NCI-H2196 treated with DMSO at 0.1 percent for 48 hours (cell line): Measurements from ENCODE around the gene UNC5C.

ENCODE experiments used
- DNase-seq: peaks from one replicate; lab custom pipeline; 2025; ENCODE audit not compliant: unreplicated experiment; lab: John Stamatoyannopoulos, UW

The UNC5C gene

DNA sequence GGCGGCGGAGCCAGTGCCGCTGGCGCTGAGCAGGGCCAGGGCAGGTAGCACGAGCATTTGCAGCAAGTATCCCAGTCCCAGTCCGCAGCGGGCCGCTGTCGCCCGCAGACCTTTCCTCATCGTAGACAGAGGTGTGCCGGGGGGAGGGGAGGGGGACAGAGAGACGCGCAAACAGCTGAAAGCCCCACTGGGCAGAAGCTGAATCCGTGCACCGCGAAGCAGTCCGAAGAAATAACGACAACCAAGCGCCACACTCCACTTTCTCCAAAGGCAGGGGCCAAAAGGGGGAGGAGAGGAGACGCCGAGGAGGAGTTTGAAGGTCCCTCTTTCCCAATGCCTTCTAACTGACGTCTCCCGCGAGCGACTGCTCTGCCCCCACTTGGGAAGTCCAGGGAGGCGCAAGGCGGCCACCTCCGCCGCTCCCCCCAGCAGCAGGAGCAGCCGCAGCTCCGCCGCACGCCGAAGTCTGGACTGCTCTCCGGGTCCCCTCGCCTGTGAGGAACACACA lies at the start of gene UNC5C:
UNC5C (minus strand) TSS at position 236 of the 508 bp plus-strand sequence.
- no peak for DNase-seq

DNA sequence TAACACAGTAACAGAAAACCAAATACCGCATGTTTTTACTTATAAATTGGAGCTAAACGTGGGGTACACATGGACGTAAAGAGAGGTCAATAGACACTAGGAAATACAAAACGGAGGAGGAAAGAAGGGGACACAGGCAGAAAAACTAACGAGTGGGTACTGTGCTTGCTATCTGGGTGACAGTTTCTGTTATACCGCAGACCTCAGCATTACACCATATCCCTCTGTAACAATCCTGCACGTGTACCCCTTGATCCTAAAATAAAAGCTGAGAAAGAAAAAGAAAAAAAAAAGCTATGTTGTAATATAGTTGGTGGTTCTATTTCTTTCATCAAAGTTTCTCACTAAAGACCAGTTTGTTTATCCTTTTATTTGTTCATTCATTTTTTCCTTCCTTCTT lies 47.9 kb upstream of the UNC5C start:
- no peak for DNase-seq

DNA sequence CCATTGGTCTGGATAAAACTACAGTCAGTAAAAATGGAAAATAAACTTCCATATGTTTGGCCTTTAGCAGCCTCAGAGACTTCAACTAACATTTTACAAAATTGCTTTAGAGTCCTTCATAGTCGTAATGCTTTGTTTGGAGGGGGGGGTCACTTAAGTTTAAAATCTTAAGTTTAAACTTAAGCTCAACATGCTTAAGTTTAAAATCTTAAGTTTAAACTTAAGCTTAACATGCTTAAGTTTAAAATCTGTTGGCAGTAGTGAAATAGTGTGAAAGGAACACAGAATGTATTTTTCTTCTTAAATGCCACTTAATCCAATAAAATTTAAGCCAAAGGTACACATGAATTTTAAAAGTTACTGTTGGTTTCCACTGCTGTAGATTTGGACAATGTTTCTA lies 45.9 kb upstream of the UNC5C start:
- DNase-seq, result no peak

GRCh38 chr4:95594013-95594412 lies 45.2 kb upstream of the UNC5C start:
- no peak for DNase-seq

GRCh38 chr4:95591278-95591677 lies 42.5 kb upstream of the UNC5C start:
- DNase-seq, result no peak

DNA sequence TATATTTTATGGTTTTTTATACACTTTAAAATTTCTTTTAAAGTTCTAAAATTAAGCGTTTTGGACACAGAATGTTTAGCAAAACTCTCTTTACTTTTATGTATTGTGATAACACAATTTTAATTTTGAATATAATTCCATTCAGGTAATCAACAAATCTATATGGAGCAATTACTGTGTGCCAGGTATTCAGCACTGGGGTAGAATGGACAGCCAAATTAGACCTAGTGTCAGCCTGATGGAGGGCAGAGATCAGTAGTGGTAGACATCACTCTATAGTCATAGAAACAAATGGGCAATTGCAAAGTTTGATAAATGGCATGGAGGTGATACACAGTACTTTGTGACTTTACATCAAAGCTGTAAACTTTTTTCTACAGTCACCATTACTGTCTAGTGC lies 41.8 kb upstream of the UNC5C start:
- DNase-seq, result no peak

GRCh38 chr4:95585016-95585695 lies 36.4 kb upstream of the UNC5C start:
- DNase-seq, result no peak

DNA sequence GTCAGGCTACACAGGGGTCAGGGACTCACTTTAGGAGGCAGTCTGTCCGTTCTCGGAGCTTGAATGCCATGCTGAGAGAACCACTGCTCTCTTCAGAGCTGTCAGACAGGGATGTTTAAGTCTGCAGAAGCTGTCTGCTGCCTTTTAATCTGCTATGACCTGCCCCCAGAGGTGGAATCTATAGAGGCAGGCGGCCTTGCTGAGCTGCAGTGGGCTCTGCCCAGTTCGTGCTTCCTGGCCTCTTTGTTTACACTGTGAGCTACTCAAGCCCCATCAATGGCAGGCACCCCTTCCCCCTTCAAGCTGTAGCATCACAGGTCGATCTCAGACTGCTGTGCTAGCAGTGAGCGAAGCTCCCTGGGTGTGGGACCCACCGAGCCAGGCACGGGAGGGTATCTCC lies 31.5 kb upstream of the UNC5C start:
- no peak for DNase-seq

GRCh38 chr4:95572304-95572991 lies 23.7 kb upstream of the UNC5C start:
- no peak for DNase-seq

DNA sequence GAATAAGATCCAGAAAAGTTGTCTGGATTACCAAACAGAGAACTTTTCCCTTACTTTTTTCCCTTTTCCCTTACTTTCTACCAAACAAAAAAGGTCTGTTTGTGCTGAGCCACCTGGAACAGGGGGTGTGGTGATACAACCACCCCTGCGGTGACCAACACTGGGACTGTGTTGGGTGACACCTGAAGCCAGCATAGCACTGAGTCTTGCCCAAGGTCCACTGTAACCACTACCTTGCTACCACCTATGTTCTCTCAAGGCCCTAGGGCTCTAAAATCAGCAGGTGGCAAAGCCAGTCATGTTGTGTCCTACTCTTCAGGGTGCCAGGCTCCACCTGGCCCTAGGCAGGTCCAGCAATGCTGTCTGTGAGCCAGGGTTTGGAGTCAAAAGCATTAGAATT lies 22.8 kb upstream of the UNC5C start:
- no peak for DNase-seq

- DNase-seq, result no peak
These were observed 15.0 kb upstream of the UNC5C start for GRCh38 chr4:95563638-95564337.

DNA sequence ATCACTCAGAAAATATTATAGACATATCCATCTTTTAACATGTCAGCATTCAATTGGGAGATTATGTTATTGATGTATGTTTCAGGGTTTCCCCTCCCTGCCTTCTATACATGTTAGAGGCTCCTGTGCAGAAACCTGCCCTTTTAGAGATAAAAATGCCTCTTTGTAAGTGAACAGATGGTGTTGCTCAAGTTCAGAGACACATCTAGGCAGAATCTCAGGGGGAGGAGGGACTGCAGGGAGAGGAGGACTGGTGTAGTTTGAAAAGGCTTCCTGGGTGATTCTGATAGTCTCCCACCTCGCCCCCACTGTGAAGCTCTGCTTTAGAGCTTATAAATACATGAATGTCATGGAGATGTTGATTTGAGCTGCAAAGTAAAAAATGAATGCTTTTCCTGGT lies 12.0 kb upstream of the UNC5C start:
- DNase-seq, result no peak

GRCh38 chr4:95556207-95556859 lies 7.6 kb upstream of the UNC5C start:
- no peak for DNase-seq

DNA sequence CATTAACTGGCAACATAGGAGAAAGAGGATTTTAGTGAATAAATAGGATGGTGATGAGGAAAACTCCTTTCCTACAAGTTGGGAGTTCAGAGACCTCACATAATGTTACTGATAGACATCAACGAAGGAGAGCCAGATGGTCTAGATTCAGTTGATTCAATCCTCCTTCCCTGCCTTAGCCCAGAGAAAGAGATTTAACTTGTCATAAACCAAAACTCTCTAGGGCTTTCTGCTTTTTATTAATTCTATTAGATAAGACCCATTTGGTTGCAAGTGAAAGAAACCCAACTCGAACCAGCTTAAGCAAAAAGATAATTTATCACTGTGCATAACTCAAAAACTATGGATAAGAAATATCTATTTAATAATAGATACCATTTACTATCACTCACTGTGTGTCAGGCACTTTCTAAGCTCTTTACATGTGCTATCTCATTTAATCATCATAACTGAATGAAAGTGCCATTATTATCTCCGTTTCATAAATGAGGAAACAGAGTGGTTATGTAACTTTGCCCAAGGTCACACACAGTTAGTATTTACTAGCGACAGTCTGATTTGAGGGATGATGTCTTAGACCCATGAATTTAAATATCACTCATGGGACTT lies 4.3 kb upstream of the UNC5C start:
- no peak for DNase-seq

GRCh38 chr4:95551653-95552052 lies 2.9 kb upstream of the UNC5C start:
- no peak for DNase-seq

- no peak for DNase-seq
These were observed 1.6 kb upstream of the UNC5C start for GRCh38 chr4:95550115-95550987.

DNA sequence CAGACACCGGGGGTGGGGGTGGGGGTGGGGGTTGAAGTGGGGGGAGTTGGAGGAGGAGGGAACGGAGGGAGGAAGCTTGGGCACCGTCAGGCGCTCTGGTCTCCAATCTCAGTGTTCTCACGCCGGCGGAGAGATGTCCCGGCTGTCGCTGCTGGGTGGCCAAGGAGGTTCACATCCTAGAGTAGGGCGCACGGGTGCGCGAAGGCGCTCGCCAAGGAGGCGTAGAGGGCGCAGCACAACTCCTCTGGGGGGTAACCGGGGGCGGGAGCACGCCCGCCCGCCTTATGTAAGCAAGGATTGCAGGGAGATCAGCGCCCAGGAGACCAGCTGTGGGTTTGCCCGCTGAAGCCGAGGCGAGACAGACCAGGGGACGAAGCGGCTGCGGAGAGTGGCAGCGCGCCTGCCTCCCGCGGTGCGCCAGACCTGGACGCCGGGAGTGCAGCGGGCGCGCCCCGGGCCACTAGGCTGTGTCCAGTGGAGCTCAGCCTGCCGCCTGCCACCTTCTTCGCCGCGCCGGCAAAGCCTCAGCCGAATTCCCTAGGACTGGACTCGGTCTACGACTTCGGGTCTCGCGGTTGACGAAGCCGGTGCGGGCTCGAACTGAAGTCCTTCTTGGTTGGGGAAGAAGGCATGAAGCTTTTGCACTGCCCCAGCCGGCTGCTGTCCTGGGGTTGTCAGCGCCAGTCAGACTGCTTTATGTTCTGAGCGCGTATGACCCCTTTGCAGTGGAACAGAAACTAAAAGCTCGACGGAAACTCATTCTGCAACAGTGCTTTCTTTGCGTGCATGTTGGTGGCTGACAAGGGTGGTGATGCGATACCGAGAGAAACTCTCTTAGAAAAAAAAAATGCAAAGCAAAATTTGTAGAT lies 707 bp upstream of the UNC5C start:
- DNase-seq, result no peak

GRCh38 chr4:95547715-95548471 lies 880 bp downstream of the UNC5C start:
- no peak for DNase-seq
